ENCODE results near the gene NELL2. TPM values are rescaled to one million over a fixed set of nuclear protein-coding genes. Genes with fewer than 3 reads are reported as not detected.

Gene NELL2
- total RNA-seq, 1 experiment from 2014 or later = 15.8 TPM

GRCh38 chr12:44663291-44663690, 212.8 kb downstream of the NELL2 start:
- DNase-seq (ENCODE audit: low read depth) = no peak
- in situ Hi-C loops (cut with HindIII; ENCODE audit: low pct_unique_long_range_greater_than_20kb, low sequenced_read_pairs) = no loop called here

DNA sequence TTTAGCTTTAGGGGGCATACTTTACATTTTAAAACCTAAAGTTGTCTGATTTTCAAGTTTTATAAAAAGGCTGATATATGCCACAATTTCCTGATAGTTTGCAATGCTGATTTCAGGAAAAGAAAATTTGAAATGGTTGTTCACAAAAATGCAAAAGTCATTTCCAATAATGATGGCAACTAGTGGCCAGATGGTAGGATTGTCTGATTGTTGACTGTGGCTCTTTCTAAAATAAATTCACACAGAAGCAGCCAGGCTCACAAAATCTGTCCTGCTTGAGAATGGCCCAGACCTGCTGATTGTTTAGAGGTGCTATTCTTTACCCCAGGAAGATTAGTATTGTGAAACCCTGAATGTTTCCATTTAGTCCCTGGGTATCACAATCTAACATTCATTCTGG, 220.3 kb downstream of the NELL2 start:
- in situ Hi-C loops (cut with HindIII; ENCODE audit: low pct_unique_long_range_greater_than_20kb, low sequenced_read_pairs) = no loop called here

GRCh38 chr12:44654646-44655639, 221.2 kb downstream of the NELL2 start:
- in situ Hi-C loops (cut with HindIII; ENCODE audit: low pct_unique_long_range_greater_than_20kb, low sequenced_read_pairs) = no loop called here
- no peak for DNase-seq (ENCODE audit: low read depth)

More for the DNA sequence above, 220.3 kb downstream of the NELL2 start:
- DNase-seq (ENCODE audit: low read depth) = no peak

GRCh38 chr12:44653861-44654527, 222.1 kb downstream of the NELL2 start:
- in situ Hi-C loops (cut with HindIII; ENCODE audit: low pct_unique_long_range_greater_than_20kb, low sequenced_read_pairs) = no loop called here
- no peak for DNase-seq (ENCODE audit: low read depth)

DNA sequence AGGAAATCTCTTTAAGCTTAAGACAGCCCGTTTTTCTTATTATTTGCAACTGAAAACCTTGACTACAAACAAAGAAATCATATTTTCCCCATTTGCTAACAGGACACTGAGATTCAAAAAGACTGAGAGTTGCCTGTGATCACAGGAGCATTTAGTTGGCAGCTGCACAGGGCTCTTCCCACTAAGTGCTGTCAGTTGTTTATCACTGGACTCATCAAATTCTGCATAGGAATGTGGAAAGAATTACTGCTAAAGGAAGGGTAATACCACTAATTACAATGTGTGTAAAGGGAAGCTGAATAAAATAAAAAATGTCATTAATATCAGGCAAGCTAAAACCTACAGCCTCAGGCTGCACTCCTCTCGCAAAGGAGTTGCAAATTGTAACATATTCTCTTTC, 226.4 kb downstream of the NELL2 start:
- no peak for DNase-seq (ENCODE audit: low read depth)
- in situ Hi-C loops (cut with HindIII; ENCODE audit: low pct_unique_long_range_greater_than_20kb, low sequenced_read_pairs) = no loop called here

- no peak for DNase-seq (ENCODE audit: low read depth)
- in situ Hi-C loops (cut with HindIII; ENCODE audit: low pct_unique_long_range_greater_than_20kb, low sequenced_read_pairs) = no loop called here
These were observed 228.0 kb downstream of the NELL2 start for GRCh38 chr12:44647917-44648690.

GRCh38 chr12:44640427-44641190, 235.5 kb downstream of the NELL2 start:
- no peak for DNase-seq (ENCODE audit: low read depth)
- in situ Hi-C loops (cut with HindIII; ENCODE audit: low pct_unique_long_range_greater_than_20kb, low sequenced_read_pairs) = no loop called here

DNA sequence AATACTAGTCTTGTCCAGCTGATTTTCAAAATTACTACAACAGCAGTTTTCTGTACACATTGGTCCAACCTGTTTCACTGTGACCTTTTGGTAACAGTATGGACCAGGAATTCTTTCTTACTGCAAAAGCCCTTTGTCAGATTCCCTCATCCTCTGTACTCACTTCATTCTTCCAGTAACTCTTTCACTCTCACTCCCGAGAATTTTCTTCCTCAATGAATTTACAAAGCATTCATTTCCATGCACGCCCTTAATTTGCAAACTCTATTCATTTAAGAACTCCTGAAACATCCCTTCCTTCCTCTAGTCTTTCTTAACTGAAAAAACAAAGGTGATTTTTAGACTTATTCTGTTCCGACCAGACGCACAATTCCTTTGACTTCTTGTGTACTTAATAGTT, 238.2 kb downstream of the NELL2 start:
- DNase-seq (ENCODE audit: low read depth) = no peak

DNA sequence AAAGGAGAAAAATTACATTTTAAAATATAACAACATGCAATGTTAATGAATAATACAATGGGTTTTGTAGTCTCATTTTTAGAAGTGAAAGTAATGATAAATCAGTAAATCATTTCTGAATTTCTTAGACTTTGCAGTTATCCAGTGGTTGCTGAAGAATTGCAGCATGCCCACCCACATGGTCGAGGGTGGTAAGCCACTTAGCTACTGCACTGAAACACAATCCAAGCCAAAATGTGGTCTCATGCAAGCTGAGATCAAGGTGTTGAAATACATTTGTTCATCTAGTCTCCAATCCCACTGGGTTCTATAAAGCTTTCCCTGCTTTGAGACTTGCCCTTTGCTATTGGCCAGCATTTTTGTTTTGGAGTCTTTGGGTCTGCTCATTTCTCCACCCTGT, 247.9 kb downstream of the NELL2 start:
- DNase-seq (ENCODE audit: low read depth) = no peak
- in situ Hi-C loops (cut with HindIII; ENCODE audit: low pct_unique_long_range_greater_than_20kb, low sequenced_read_pairs) = no loop called here

More for the DNA sequence above, 238.2 kb downstream of the NELL2 start:
- in situ Hi-C loops (cut with HindIII; ENCODE audit: low pct_unique_long_range_greater_than_20kb, low sequenced_read_pairs) = no loop called here

DNA sequence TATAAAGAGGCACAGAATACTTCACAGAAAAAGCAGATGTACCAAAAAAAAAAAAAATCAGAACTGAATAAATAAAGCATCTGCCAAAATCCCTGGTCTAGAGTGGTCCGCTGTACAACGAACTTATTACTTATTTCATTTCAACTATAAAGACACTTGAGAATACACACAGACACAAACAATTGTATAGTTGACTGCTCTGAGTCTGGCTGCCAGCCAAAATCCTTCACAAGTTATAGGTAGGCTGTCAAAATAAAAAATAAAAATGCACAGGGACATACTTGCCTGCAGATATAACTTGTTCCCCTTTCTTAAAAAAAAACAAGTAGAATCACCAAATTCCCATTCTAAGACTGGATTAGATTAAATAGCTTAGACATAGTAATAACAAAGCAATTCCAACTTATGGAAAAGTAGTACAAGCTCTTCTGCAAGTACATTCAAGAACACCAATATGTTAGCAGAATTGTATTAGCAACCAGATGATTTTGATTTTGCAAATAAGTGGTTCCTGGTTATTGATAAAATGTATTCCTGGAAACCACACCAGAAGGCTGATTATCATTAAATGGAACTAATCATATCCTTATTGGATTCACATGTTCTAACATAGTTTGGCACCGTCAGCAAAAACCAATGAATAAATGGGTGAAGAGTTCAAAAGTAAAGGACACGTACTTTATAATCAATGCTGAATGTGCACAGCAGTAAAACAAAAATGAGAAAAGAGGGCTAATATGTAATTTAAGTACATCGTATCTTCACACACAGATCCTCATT, 248.5 kb downstream of the NELL2 start:
- in situ Hi-C loops (cut with HindIII; ENCODE audit: low pct_unique_long_range_greater_than_20kb, low sequenced_read_pairs) = no loop called here
- no peak for DNase-seq (ENCODE audit: low read depth)

DNA sequence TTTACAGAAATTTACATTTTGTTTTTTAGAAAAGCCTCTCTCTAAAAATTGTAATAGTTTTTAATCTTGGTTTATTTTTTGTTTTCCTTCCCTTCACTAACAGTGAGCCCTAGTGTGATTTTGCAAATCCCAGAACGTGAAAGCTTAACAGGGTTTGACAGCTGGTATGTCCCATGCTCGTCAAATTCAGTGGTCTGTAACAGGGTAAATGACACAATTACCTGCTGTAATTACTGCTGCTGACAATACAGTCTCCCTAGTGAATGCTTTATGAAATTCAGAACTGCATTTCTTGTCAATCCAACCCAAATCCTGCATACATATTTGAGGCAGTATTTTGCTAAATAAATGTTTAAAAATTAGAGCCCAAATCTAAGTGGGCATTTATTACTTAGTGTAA, 249.2 kb downstream of the NELL2 start:
- DNase-seq (ENCODE audit: low read depth) = no peak
- in situ Hi-C loops (cut with HindIII; ENCODE audit: low pct_unique_long_range_greater_than_20kb, low sequenced_read_pairs) = no loop called here

DNA sequence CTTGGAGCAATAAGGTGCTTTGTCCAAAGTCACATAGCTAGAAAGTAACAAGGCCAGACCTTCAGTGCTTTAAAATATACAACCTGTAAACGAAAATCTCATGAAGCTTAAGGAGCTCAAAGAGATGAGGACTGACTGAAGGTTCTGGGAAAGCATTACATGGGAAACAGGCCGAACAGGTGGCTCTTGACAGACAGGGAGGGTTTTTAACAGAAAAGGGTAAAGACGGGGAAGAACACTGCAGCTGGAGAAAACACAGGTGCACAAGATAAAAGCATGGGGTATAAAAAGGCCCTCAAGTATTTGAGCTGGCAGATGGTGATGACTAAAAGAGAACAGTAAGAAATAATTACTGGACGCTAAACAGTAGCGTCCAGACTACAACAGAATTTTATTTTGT, 257.2 kb downstream of the NELL2 start:
- DNase-seq (ENCODE audit: low read depth) = no peak
- in situ Hi-C loops (cut with HindIII; ENCODE audit: low pct_unique_long_range_greater_than_20kb, low sequenced_read_pairs) = no loop called here

DNA sequence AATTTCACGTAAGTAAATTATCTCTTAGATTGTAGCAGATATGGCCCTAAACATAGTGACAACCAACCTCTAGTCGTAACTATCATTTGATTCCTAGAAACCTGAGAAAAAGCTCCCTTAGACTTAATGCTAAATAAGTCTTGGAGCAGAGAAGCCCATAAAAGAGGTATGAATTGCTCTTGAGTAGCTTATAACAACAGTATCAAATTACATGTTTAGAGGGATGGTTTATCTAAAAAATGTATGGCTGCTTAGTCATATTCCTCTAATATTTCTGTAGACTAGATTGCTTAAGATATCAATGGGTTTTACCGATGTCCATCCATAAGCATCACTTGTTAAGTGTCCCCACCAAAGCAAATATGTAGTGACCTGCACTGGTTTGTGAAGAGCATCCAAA, 259.7 kb downstream of the NELL2 start:
- in situ Hi-C loops (cut with HindIII; ENCODE audit: low pct_unique_long_range_greater_than_20kb, low sequenced_read_pairs) = no loop called here
- no peak for DNase-seq (ENCODE audit: low read depth)

DNA sequence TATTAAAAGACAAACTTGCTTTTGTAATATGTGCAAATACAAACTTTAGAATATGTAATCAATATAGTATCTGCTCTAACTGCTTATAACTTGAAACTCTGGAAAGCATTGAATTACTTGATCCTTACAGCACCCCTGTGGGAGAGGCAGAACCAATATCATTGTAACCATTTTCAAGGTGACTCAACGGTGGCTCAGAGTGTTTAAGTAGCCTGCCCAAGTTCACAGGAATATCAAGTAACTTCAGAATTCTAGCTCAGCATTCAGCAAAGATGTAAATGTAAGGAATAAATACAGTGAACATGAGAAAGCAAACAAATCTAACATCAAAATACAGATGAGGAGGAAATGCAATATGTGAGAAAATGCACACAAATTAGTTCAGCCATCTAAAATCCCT, 264.6 kb downstream of the NELL2 start:
- no peak for DNase-seq (ENCODE audit: low read depth)
- in situ Hi-C loops (cut with HindIII; ENCODE audit: low pct_unique_long_range_greater_than_20kb, low sequenced_read_pairs) = no loop called here

- in situ Hi-C loops (cut with HindIII; ENCODE audit: low pct_unique_long_range_greater_than_20kb, low sequenced_read_pairs) = no loop called here
- no peak for DNase-seq (ENCODE audit: low read depth)
These were observed 272.4 kb downstream of the NELL2 start for GRCh38 chr12:44603701-44604100.

- in situ Hi-C loops (cut with HindIII; ENCODE audit: low pct_unique_long_range_greater_than_20kb, low sequenced_read_pairs) = no loop called here
These were observed 283.5 kb downstream of the NELL2 start for GRCh38 chr12:44592626-44593025.

GRCh38 chr12:44589697-44590096, 286.4 kb downstream of the NELL2 start:
- peak; percentile 18 for DNase-seq (ENCODE audit: low read depth)
- in situ Hi-C loops (cut with HindIII; ENCODE audit: low pct_unique_long_range_greater_than_20kb, low sequenced_read_pairs) = no loop called here

More at GRCh38 chr12:44592626-44593025, 283.5 kb downstream of the NELL2 start:
- DNase-seq (ENCODE audit: low read depth) = no peak
